Measurements from ENCODE around the gene CAMK2N1.

The CAMK2N1 gene

GRCh38 chr1:20477348-20478056 is 8.5 kb downstream of the CAMK2N1 start:
- no peak for FAIRE-seq

DNA sequence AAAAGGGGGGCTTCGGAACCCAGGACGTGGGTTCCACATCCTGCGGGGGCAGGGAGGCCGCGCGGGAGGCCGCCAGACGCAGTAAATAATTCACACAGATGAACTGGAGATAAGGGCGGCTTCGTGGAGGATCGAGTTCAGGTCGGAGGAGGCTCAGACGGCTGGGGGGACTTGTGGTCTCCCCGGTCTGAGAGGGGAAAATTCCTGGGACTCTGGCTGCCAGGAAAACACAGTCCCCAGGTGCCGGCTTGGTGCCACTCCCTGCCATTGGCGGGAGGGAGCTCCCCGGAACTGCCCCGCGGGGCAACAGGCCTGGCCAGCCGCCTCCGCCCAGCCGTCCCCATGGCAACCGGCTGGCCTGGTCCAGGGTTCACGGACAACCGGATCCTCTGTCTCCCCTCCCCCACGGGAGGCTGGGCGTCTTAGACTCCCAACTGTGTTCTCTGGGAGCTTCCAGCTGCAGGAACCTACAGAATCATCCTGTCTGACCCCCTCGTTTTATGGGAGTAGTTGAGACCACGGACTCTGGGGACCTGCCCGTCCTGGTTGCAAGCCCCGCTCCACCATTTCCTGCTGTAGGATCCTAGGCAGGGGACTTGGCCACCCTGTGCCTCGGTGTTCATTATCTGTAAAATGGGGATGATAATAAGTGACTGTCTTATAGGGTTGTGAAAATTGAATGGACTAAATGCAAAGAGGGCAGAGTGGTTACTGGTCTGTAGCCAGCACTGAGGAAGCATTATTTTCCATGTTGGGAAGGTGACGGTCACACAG is 9.6 kb downstream of the CAMK2N1 start:
- FAIRE-seq = no peak

GRCh38 chr1:20474996-20475395 is 11.0 kb downstream of the CAMK2N1 start:
- no peak for FAIRE-seq

- no peak for FAIRE-seq
Measured at GRCh38 chr1:20474333-20474975, 11.6 kb downstream of the CAMK2N1 start.

- FAIRE-seq = no peak
Measured at GRCh38 chr1:20473894-20474293, 12.1 kb downstream of the CAMK2N1 start.

- no peak for FAIRE-seq
Measured at GRCh38 chr1:20472860-20473711, 12.9 kb downstream of the CAMK2N1 start.

DNA sequence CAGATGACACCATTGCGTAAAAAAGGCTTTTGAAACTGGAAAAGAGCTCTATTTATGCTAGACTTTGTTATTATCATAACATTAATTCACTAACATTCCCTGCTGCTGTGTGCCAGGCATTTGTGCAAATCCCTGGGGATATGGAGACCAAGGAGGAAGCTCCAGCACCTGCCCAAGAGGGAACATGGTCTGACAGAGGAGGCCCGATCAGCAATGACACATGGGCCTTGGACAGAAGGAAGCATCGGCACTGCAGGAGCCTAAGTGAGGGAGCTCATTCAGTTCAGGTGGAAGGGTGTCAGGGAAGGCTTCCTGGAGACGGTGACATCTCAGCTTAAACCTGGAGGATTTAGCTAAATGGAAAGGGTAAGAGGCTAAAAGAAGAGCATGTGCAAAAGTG is 13.9 kb downstream of the CAMK2N1 start:
- no peak for FAIRE-seq

GRCh38 chr1:20470194-20470593 is 15.8 kb downstream of the CAMK2N1 start:
- FAIRE-seq = no peak

- FAIRE-seq = no peak
Measured at GRCh38 chr1:20469406-20470076, 16.5 kb downstream of the CAMK2N1 start.

- no peak for FAIRE-seq
Measured at GRCh38 chr1:20466273-20466672, 19.7 kb downstream of the CAMK2N1 start.

- FAIRE-seq = no peak
Measured at GRCh38 chr1:20465187-20465586, 20.8 kb downstream of the CAMK2N1 start.

GRCh38 chr1:20463502-20463901 is 22.5 kb downstream of the CAMK2N1 start:
- no peak for FAIRE-seq

- no peak for FAIRE-seq
Measured at GRCh38 chr1:20462397-20462796, 23.6 kb downstream of the CAMK2N1 start.

GRCh38 chr1:20458717-20459116 is 27.3 kb downstream of the CAMK2N1 start:
- no peak for FAIRE-seq

DNA sequence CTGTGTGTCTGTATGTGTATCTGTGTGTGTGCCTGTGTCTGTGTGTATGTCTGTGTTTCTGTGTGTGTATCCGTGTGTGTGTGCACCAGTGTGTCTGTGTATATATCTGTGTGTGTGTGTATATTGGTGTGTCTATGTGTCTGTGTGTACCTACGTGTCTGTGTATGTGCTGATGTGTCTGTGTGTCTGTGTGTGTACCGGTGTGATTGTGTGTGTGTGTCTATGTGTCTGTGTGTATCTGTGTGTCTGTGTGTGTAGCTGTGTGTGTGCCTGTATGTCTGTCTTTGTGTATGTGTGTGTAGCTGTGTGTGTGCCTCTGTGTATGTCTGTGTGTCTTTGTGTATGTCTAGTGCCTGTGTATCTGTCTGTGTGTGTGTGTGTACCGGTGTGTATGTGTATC is 32.0 kb downstream of the CAMK2N1 start:
- no peak for FAIRE-seq

DNA sequence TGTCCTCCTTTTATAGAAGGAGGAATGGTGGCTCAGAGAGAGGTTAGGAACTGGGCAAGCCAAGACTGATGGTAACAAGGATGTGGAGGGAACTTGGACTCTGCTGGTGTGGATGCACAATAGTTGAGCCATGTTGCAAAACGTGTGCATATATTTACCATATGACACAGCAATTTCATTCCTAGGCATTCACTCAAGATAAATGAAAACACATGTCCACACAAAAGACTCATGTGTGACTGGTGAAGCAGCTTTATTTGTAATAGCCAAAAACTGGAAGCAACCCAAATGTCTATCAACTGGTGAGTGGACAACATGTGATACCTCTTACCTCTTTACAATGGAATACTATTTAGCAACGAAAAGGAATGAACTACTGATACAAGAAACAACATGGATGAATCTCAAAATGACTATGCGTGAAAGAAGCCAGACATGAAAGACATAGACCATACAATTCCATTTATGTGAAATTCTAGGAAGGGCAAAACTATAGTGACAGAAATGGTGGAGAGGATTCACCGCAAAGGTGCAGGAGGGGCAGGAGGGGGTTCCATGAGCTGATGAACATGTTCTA is 36.2 kb downstream of the CAMK2N1 start:
- FAIRE-seq = no peak

GRCh38 chr1:20448671-20449071 is 37.3 kb downstream of the CAMK2N1 start:
- FAIRE-seq = no peak

DNA sequence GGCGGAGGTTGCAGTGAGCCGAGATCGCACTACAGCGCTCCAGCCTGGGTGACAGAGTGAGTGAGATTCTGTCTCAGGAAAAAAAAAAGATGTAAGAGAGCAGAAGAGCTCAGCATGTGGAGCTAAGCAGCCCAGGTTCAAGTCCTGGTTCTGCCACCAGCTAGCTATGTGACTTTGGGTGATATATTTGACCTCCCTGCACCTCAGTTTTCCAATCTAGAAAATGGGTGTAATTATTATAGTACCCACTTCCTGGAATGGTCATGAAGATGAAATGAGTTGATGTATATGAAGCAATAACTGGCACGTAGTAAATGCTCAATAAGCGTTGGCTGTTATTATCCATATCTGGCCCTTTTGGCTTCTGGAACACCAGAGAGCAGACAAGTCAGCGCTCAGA is 38.2 kb downstream of the CAMK2N1 start:
- no peak for FAIRE-seq

- FAIRE-seq = no peak
Measured at GRCh38 chr1:20446796-20447195, 39.2 kb downstream of the CAMK2N1 start.

DNA sequence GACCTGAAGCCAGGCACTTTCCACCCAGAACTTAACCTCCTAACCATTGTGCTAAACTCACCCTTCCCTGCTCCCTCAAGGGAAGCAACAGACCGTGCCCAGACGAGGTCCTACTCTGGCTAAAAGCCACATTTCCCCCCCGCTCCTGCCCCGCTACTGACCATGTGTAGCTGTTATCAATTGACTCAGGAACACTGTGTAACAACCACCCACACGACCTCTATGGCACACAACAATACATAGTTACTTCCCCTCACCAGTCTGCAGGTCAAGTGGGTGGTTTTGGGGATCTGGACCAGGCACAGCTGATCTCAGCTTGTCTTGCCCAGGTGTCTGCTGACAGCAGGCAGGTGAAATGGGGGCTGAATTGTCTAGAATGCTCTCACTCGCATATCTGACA is 40.1 kb downstream of the CAMK2N1 start:
- FAIRE-seq = no peak

DNA sequence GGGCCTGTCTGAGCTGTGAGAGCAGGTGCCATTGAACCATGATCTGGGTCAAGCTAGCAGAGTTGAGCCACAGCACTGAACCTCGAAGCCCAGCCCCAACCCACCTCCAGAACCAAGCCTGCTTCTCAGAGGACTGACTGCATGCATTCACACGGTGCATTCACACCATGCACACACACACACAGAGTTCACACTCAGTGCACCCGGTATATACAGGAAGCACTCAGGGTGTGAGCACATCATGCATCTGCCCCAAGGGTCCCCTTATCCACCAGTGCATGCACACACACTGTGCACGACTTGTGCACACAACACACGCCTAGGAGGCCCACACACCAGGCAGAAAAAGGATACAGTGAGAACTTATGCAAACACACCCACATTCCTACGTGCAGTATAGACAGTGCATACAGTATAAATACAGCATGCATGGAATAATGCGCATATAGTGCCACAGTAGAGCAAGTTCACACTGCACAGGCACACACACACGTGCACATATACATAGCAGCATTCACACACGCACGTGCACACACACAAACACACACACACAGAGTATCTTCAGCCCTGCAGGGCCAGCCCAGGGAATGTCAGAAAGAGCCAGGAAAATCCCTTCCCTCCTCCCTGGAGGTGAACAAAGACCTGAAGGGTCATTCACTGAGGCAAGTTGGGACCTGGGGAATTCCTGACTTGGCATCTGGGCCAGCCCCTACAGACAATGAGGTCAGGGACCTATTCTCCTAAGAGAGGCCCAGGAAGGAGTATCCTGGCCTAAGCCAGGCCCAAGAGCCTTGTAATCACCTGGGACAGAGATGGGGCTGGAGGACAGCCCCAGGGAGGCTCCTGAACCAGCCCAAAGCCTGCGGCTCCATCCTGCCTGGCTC is 42.1 kb downstream of the CAMK2N1 start:
- no peak for FAIRE-seq

Measured in A204.1 (cell line).